TTC549 (cell line): ENCODE measurements around the gene ABCB9.
"Not testable (repeated sequence)": the region's sequence is repeated elsewhere in the genome, so short reads cannot be mapped to it uniquely, and the experiment has no call there.

Experiments
- FAIRE-seq: peaks from 2 replicates; lab custom pipeline; 2012; peaks lifted over from hg19 to GRCh38; lab: Jason Lieb, UNC

ABCB9 gene

GRCh38 chr12:122965851-122966742 lies at the start of gene ABCB9:
Gene ABCB9, minus strand, starts transcription at chr12:122966463. Its CDS starts 6,228 bp downstream, at chr12:122960235.
- no peak for FAIRE-seq

GRCh38 chr12:123014473-123014872 lies 48.2 kb upstream of the ABCB9 start:
- not testable (repeated sequence) for FAIRE-seq

DNA sequence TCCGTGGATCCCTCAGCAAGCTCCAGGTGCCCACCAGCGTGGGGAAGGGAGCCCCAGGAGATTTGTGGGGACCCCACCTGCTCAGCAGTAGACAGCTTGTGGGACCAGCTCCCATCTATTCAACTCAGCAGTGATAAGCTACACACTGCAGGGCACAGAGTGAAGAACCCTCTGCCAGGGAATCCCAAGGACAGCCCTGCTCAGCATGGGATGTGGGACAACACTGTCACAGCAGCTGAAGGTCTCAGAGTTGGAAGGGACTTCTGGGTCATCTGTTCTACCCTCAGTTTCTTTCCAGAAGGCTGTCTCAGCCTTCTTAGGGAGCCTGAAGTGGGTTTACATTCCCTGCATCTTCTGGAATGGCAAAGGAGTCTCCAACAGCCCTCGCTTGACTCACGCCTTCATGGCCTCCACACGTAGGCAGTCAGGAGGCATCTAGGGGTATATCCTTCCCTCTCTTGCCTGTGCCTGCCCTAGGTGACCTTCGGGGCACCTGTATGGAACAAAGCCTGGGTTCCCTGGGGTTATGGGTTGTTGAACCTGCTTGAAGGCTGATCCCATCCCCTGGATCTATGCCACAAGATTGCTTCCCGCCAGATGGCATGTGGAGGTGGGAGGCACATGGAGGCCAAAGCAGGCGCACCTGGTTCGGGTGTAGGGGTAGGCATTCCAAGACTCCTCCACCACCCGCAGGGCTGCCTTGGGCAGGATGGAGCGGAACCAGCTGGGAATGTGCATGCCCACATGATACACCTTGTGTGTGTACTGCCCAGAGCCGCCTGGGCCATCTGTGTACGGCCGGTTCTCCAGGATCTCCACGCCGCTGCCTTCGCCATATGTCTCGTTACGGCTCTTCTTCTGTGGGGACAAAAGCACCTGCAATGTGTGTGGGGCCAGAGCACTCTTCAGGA lies 47.2 kb upstream of the ABCB9 start:
- no peak for FAIRE-seq

DNA sequence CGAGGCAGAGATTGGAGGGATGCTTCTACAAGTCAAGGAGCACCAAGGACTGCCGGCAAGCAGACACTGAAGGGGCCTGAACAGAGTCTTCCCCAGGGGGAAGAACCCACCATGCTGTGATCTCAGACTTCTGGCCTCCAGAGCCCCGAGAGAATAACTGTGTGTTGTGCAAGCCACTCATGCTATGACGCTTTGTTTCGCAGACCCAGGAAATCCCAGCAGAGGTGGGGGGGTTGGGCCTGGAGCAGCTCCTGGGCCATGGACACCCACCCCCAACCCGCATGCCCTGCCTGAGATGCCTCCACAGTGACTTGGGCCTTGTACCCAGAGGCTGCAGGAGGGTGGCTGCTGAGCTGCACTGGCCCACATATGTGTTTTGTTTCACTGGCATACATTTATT lies 45.4 kb upstream of the ABCB9 start:
- FAIRE-seq, result no peak

GRCh38 chr12:123010681-123011080 lies 44.4 kb upstream of the ABCB9 start:
- no peak for FAIRE-seq

DNA sequence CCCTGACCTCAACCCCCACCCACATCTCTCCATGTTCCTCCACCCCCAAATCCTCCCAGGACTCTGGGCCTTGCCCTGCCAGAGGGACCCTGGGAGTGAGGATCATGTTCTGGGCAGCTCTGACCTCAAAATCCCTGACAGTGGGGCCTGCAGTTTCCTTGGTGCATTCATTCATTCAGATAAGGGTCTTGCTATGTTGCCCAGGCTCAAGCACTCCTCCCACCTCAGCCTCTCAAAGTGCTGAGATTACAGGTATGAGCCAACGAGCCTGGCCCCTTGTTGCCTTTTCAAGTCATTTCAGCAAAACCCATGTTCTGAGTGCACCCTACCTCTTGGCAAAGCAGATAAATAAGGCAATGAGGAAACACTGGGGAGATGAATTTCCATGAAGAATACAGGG lies 43.8 kb upstream of the ABCB9 start:
- FAIRE-seq, result no peak

GRCh38 chr12:123006977-123007376 lies 40.7 kb upstream of the ABCB9 start:
- no peak for FAIRE-seq

DNA sequence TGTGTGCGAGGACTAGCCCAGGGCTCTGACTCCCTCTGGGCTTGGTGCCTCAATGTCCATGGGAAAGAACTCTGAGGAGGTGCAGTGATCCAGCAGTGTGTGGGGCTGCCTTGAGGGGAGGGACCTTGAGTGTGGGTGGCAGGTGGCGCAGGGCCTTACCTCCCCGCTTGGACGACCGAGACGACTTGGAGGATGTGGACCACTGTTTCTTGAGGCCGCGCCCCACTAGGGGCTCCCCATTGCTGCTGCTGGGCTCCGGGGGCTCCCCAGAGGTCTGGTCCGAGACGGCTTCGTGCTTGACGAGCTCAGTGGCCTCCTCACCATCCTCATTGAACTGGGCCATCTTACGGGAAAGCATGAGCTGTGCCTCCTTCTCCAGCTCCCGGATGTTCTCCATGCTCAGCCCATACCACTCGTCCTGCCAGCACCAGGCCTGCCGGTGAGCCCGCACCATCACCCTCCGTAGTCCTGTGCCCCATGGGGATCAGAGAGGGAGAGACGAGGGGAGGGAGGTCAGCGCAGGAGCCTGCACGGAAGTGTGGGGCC lies 38.9 kb upstream of the ABCB9 start:
- no peak for FAIRE-seq

- FAIRE-seq, result no peak
Measured at GRCh38 chr12:123004287-123004686, 38.0 kb upstream of the ABCB9 start.

- no peak for FAIRE-seq
Measured at GRCh38 chr12:123003257-123003656, 37.0 kb upstream of the ABCB9 start.

GRCh38 chr12:123001464-123001863 lies 35.2 kb upstream of the ABCB9 start:
- no peak for FAIRE-seq

- FAIRE-seq, result no peak
Measured at GRCh38 chr12:123000578-123000977, 34.3 kb upstream of the ABCB9 start.

- no peak for FAIRE-seq
Measured at GRCh38 chr12:122999986-123000420, 33.7 kb upstream of the ABCB9 start.

- no peak for FAIRE-seq
Measured at GRCh38 chr12:122999196-122999946, 33.1 kb upstream of the ABCB9 start.

- no peak for FAIRE-seq
Measured at GRCh38 chr12:122998316-122998715, 32.1 kb upstream of the ABCB9 start.

GRCh38 chr12:122997343-122998250 lies 31.3 kb upstream of the ABCB9 start:
- FAIRE-seq, result no peak

GRCh38 chr12:122996621-122997342 lies 30.5 kb upstream of the ABCB9 start:
- FAIRE-seq, result no peak

DNA sequence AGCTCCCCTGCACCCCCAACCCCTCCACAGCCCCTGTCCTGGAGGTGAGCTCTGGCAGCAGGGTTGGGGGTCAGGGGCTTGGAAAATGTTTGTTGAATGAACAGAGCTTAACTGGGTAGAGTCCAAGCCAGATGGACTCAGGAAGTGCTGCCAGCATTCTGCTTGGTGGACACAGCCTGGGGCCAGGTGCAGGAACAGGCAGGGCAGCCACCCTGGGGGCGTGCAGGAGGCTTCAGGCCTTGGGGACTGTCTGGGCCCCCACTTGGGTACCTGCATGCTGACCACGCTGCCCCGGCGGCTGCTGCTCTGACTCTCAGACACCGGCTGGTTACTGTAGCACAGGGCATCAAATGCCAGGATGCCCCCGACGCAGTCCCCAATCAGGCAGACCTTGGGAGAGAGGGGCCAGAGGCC lies 29.9 kb upstream of the ABCB9 start:
- FAIRE-seq, result no peak

DNA sequence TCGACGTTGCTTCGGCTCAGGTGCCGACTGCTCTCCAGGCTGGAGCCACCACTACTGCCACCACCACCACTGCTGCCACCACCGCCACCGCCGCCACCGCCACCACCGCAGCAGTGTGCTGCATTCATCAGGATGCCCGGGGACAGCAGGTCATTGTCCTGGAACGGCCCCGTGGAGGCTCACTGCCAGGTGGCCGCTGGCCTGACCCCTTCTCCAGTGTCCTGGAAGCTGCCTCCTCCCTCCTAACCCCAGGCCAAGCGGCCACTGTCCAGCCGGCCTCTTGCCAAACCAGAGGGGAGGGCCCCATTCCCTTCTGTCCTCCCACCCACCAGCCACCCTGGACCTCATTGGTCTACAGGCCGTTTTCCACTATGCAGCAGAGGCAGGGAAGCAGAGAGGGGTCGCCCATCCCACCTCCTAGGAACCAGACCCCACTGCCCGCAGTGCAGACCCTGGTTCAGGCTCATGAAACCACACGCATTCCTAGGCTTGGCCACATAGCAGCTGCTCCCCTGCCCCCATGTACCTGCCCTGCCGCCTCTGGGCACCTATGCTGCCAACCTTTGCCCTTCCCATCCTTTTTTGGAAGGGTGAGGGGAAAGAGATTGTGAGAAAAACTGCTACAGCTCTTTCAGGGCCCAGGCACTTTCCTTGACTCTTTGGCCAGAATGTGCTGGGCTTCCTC lies 29.4 kb upstream of the ABCB9 start:
- no peak for FAIRE-seq
